ENCODE measurements around the gene LAMA2. TPM values are rescaled to one million over a fixed set of nuclear protein-coding genes. Genes with fewer than 3 reads are reported as not detected.

LAMA2 gene
- total RNA-seq, 1 donor from 2014 or later: 54.0 TPM

DNA sequence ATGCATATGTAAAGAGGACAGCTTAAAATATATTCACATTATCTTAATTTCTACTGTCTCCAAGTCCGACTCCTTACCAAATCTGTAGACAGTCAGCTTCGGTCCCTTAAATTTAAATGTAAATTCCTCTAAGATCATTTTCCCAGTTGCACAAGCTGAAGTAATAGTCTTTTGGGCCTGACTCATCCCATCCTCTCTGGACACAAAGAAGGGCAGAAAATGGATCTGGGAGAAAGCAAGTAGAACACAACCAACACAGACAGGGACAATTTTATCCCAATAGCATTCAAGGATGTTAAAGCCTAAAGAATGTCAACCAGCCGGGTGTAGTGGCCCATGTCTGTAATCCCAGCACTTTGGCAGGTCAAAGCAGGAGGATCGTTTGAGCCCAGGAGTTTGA is 598.8 kb downstream of the LAMA2 start:
- TF ChIP-seq, protein P1, sequence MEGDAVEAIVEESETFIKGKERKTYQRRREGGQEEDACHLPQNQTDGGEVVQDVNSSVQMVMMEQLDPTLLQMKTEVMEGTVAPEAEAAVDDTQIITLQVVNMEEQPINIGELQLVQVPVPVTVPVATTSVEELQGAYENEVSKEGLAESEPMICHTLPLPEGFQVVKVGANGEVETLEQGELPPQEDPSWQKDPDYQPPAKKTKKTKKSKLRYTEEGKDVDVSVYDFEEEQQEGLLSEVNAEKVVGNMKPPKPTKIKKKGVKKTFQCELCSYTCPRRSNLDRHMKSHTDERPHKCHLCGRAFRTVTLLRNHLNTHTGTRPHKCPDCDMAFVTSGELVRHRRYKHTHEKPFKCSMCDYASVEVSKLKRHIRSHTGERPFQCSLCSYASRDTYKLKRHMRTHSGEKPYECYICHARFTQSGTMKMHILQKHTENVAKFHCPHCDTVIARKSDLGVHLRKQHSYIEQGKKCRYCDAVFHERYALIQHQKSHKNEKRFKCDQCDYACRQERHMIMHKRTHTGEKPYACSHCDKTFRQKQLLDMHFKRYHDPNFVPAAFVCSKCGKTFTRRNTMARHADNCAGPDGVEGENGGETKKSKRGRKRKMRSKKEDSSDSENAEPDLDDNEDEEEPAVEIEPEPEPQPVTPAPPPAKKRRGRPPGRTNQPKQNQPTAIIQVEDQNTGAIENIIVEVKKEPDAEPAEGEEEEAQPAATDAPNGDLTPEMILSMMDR (conservative IDR thresholded peaks at IDR 0.05): no peak
- no peaks in the 10 kb centered on the region for H3K27me3 Mint-ChIP-seq
- H3K36me3 Mint-ChIP-seq: no peaks in the 10 kb centered on the region
- H3K4me3 Mint-ChIP-seq: no peak overlapping the region
- no peak overlapping the region for H3K27ac Mint-ChIP-seq
- H3K4me1 Mint-ChIP-seq (ENCODE audit: unreplicated experiment): peaks cover 2% of the 10 kb centered on the region
- H3K9me3 Mint-ChIP-seq: no peaks in the 10 kb centered on the region
- no peak for DNase-seq (ENCODE audit: extremely low spot score, unreplicated experiment)

- no peaks in the 10 kb centered on the region for H3K27me3 Mint-ChIP-seq
- no peak overlapping the region for H3K27ac Mint-ChIP-seq
- no peaks in the 10 kb centered on the region for H3K36me3 Mint-ChIP-seq
- no peak for DNase-seq (ENCODE audit: extremely low spot score, unreplicated experiment)
- TF ChIP-seq, protein P1 (conservative IDR thresholded peaks at IDR 0.05): no peak
- no peaks in the 10 kb centered on the region for H3K9me3 Mint-ChIP-seq
- H3K4me1 Mint-ChIP-seq (ENCODE audit: unreplicated experiment): peaks cover 12% of the 10 kb centered on the region
- H3K4me3 Mint-ChIP-seq: no peak overlapping the region
These were observed 602.8 kb downstream of the LAMA2 start for GRCh38 chr6:129485746-129486145.

DNA sequence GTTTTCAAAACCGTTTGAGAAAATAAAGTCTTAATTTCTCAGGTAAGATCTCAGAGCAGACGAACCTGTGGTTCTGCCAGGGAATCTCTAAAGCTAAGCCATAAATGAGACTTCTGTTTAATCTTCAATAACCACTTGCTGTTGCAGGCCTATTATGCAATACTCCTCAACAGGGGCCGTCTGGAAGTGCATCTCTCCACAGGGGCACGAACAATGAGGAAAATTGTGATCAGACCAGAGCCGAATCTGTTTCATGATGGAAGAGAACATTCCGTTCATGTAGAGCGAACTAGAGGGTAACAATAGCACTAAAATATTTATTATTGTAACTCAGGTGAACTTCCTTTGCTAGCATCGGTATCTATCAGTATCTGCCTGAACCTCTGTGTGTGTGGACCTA is 603.4 kb downstream of the LAMA2 start:
- Mint-ChIP-seq H3K36me3 (no peaks in the 10 kb centered on the region), H3K27ac (no peak overlapping the region), H3K4me1 (ENCODE audit: unreplicated experiment) (peaks cover 16% of the 10 kb centered on the region), H3K27me3 (no peaks in the 10 kb centered on the region), H3K9me3 (no peaks in the 10 kb centered on the region), H3K4me3 (no peak overlapping the region)
- no peak for DNase-seq (ENCODE audit: extremely low spot score, unreplicated experiment)
- TF ChIP-seq, protein P1 (conservative IDR thresholded peaks at IDR 0.05): no peak

DNA sequence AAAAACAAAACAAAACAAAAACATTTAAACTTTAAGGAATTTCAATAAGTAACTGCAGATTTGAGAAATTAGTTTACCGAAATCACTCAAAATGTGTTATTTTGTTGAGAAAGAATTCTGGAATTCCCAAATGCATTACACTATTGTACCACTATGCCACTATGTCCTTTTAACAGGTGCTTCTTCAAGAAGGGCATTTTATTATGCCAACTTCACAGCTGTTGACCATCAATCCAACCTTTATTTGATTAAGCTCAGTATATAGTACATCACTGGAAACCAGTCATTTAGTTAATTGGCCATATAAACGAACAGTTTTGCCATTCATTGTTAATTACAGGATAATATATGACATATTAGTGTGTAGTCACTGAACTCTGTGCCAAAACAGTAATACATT is 605.4 kb downstream of the LAMA2 start:
- DNase-seq (ENCODE audit: extremely low spot score, unreplicated experiment): no peak
- TF ChIP-seq, protein P1 (conservative IDR thresholded peaks at IDR 0.05): no peak
- H3K4me1 Mint-ChIP-seq (ENCODE audit: unreplicated experiment): peaks cover 16% of the 10 kb centered on the region
- no peak overlapping the region for H3K27ac Mint-ChIP-seq
- H3K9me3 Mint-ChIP-seq: no peaks in the 10 kb centered on the region
- peaks cover 3% of the 10 kb centered on the region for H3K36me3 Mint-ChIP-seq
- no peak overlapping the region for H3K4me3 Mint-ChIP-seq
- H3K27me3 Mint-ChIP-seq: no peaks in the 10 kb centered on the region

- H3K27ac Mint-ChIP-seq: no peak overlapping the region
- H3K9me3 Mint-ChIP-seq: no peaks in the 10 kb centered on the region
- no peak overlapping the region for H3K4me3 Mint-ChIP-seq
- H3K36me3 Mint-ChIP-seq: peaks cover 3% of the 10 kb centered on the region
- H3K4me1 Mint-ChIP-seq (ENCODE audit: unreplicated experiment): peaks cover 16% of the 10 kb centered on the region
- H3K27me3 Mint-ChIP-seq: no peaks in the 10 kb centered on the region
- TF ChIP-seq, protein P1 (conservative IDR thresholded peaks at IDR 0.05): no peak
- no peak for DNase-seq (ENCODE audit: extremely low spot score, unreplicated experiment)
These were observed 606.4 kb downstream of the LAMA2 start for GRCh38 chr6:129489215-129489765.

Measured in type B pancreatic cell (in vitro differentiated cells).